HepG2 (cell line): ENCODE measurements around the gene PROM2. TPM values are rescaled to one million over a fixed set of nuclear protein-coding genes. Genes with fewer than 3 reads are reported as not detected.

ENCODE experiments used
- ATAC-seq: fragments of 200-7000 bp; cut with Tn5 transposase; 3 replicates; pipeline ENCODE4 v1.9.1; 2020; ENCODE audit warnings: mild to moderate bottlenecking, moderate library complexity
- BruUV-seq: library from RNA; stranded (reverse); fragments of 400-500 nt; replicated peaks from 2 replicates; lab custom pipeline; 2021; lab: Mats Ljungman, UMichigan
- CTCF ChIA-PET: fragments of 300-600 bp; formaldehyde crosslinking; extraction: SDS; loops from one replicate; lab custom pipeline; 2021; ENCODE audit warnings: low total read pairs, inconsistent platforms, low intra/inter-chr PET ratio; lab: Yijun Ruan, JAX
- POLR2A ChIA-PET: fragments of 350-600 bp; sonication (Branson Sonifier 250); formaldehyde crosslinking; loops from one replicate; lab custom pipeline; 2020; ENCODE audit warnings: antibody characterized with exemption, inconsistent platforms; lab: Yijun Ruan, JAX
- DNase-seq: peaks from one replicate; pipeline ENCODE4 v3.0.0-alpha.2; 2015; ENCODE audit warnings: low spot score
- FAIRE-seq: peaks from 3 replicates; lab custom pipeline; 2011; peaks lifted over from hg19 to GRCh38; lab: Jason Lieb, UNC
- H2AFZ ChIP-seq: one replicate; pipeline ENCODE4 v1.6.1; 2011; ENCODE audit warnings: low read length, inconsistent platforms
- H3K27ac ChIP-seq: fragments of 300-600 bp; 3 replicates; pipeline ENCODE4 v1.8.0; 2011; ENCODE audit warnings: mixed run types, mild to moderate bottlenecking, mixed read lengths, low read length, inconsistent platforms; ENCODE audit not compliant: insufficient read depth; ENCODE audit errors: extremely low read length
- H3K27me3 ChIP-seq, 2 experiments: fragments of 200-600 bp in 1 of 2; 2 replicates in 1 of 2; 3 replicates in 1 of 2; pipeline versions ENCODE4 v1.6.0 to v1.8.0; 2011; ENCODE audit warnings: low read length in 2 of 2, mild to moderate bottlenecking in 2 of 2, moderate library complexity in 2 of 2, inconsistent platforms in 1 of 2; ENCODE audit not compliant: insufficient read depth in 2 of 2, control insufficient read depth in 1 of 2
- H3K36me3 ChIP-seq, 2 experiments: fragments of 200-600 bp in 1 of 2; replicated peaks in 1 of 2; 2 replicates in 1 of 2; 3 replicates in 1 of 2; pipeline versions ENCODE4 v1.5.1 to v1.8.0; 2011; ENCODE audit warnings: low read length in 2 of 2, inconsistent platforms in 1 of 2; ENCODE audit not compliant: insufficient read depth in 2 of 2, control insufficient read depth in 1 of 2
- H3K4me1 ChIP-seq: 2 replicates; pipeline ENCODE4 v1.5.1; 2012; ENCODE audit warnings: low read length, inconsistent platforms; ENCODE audit not compliant: insufficient read depth
- H3K4me2 ChIP-seq: 2 replicates; pipeline ENCODE4 v1.6.0; 2011; ENCODE audit warnings: low read depth, low read length, inconsistent platforms
- H3K4me3 ChIP-seq, 3 experiments: fragments of 200-600 bp in 1 of 3; sonication (generic), shearing (Covaris generic) in 1 of 3; replicated peaks in 1 of 3; 2 replicates each; pipeline ENCODE4 v1.5.1; 2011 to 2016; ENCODE audit warnings: low read length in 3 of 3, inconsistent platforms in 2 of 3, low read depth in 2 of 3, mild to moderate bottlenecking in 2 of 3, control low read depth in 1 of 3, mixed read lengths in 1 of 3; ENCODE audit not compliant: insufficient read depth in 1 of 3
- H3K79me2 ChIP-seq: one replicate; pipeline ENCODE4 v1.6.1; 2011; ENCODE audit warnings: low read length, inconsistent platforms; ENCODE audit not compliant: insufficient read depth
- H3K9ac ChIP-seq: 2 replicates; pipeline ENCODE4 v1.6.0; 2011; ENCODE audit warnings: mild to moderate bottlenecking, low read depth, low read length, inconsistent platforms; ENCODE audit not compliant: insufficient read depth
- H3K9me3 ChIP-seq: 2 replicates; pipeline ENCODE4 v1.5.1; 2012; ENCODE audit warnings: mild to moderate bottlenecking, low read length
- H4K20me1 ChIP-seq: 2 replicates; pipeline ENCODE4 v1.6.0; 2011; ENCODE audit warnings: inconsistent platforms, mild to moderate bottlenecking, low read length, moderate library complexity; ENCODE audit not compliant: insufficient read depth
- ELF4 ChIP-seq: sonication (generic); formaldehyde crosslinking; IDR thresholded peaks from 2 replicates; pipeline ENCODE4 v1.5.0; 2020; ENCODE audit warnings: missing genetic modification reagents, mild to moderate bottlenecking, moderate library complexity, borderline replicate concordance
- NFRKB ChIP-seq: fragments of 450-650 bp; IDR thresholded peaks from 2 replicates; pipeline ENCODE4 v1.6.1; 2017
- SMARCE1 ChIP-seq: fragments of 450-650 bp; IDR thresholded peaks from 2 replicates; pipeline ENCODE4 v1.6.1; 2017; ENCODE audit warnings: borderline replicate concordance
- SRY ChIP-seq: sonication (generic); formaldehyde crosslinking; IDR thresholded peaks from 2 replicates; pipeline ENCODE4 v1.8.0; 2022; ENCODE audit warnings: mild to moderate bottlenecking, missing genetic modification reagents
- SUZ12 ChIP-seq: fragments of 150-350 bp; IDR thresholded peaks from 2 replicates; pipeline ENCODE4 v1.6.1; 2014; ENCODE audit warnings: low read depth, low read length
- ZC3H4 ChIP-seq: sonication (generic); formaldehyde crosslinking; IDR thresholded peaks from 2 replicates; pipeline ENCODE4 v1.4.0; 2020; ENCODE audit warnings: missing genetic modification reagents, borderline replicate concordance
- ZFP90 ChIP-seq: sonication (generic); formaldehyde crosslinking; IDR thresholded peaks from 2 replicates; pipeline ENCODE4 v1.8.0; 2022; ENCODE audit warnings: missing genetic modification reagents, mild to moderate bottlenecking, inconsistent platforms, borderline replicate concordance
- ZNF143 ChIP-seq: sonication (generic); formaldehyde crosslinking; IDR thresholded peaks from 2 replicates; pipeline ENCODE4 v1.4.0; 2020; ENCODE audit warnings: missing genetic modification reagents
- ZNF570 ChIP-seq: sonication (generic); formaldehyde crosslinking; IDR thresholded peaks from 2 replicates; pipeline ENCODE4 v1.4.0; 2020; ENCODE audit warnings: mild to moderate bottlenecking, missing genetic modification reagents, borderline replicate concordance
- ZNF780A ChIP-seq: sonication (generic); formaldehyde crosslinking; IDR thresholded peaks from 2 replicates; pipeline ENCODE4 v1.8.0; 2022; ENCODE audit warnings: mild to moderate bottlenecking, missing genetic modification reagents, moderate library complexity
- ZNF790 ChIP-seq: sonication (generic); formaldehyde crosslinking; IDR thresholded peaks from 2 replicates; pipeline ENCODE4 v1.8.0; 2022; ENCODE audit warnings: missing genetic modification reagents, mild to moderate bottlenecking, borderline replicate concordance
- WGBS: methylation state at CpG from one replicate; pipeline ENCODE4 v1.1.6; 2017; ENCODE audit warnings: low lambda C conversion rate; 5-methylcytosine and 5-hydroxymethylcytosine counted together
- in situ Hi-C: cut with HindIII; loops from 2 replicates; pipeline ENCODE4 v1.10.0; 2017; ENCODE audit warnings: low pct_unique_long_range_greater_than_20kb; ENCODE audit not compliant: extremely low pct_ligation_motif_present
- intact Hi-C: fragments of 100-400 bp; cut with micrococcal nuclease; formaldehyde crosslinking; loops from one replicate; pipeline ENCODE4 v1.10.0; 2022; ENCODE audit not compliant: unreplicated experiment
- polyA plus RNA-seq, 8 experiments: library from polyadenylated mRNA; depleted of rRNA in 3 of 8; stranded (reverse) in 7 of 8; unstranded in 1 of 8; fragments of >200 nt; fragmentation: Illumina TruSeq in 4 of 8; extraction: Trizol in 4 of 8; gene quantifications; 2 replicates each; pipeline versions ENCODE4 v1.2.1 to v1.2.3, GENCODE V29; 2011 to 2016; ENCODE audit warnings: low read depth in 4 of 8, missing spikeins in 1 of 8, mixed read lengths in 1 of 8; ENCODE audit not compliant: insufficient read depth in 1 of 8
- total RNA-seq, 5 experiments: library from RNA; depleted of rRNA; stranded (reverse); fragments of >200 nt; fragmentation: Illumina TruSeq; extraction: Trizol; gene quantifications; 2 replicates each; pipeline ENCODE4 v1.2.3, GENCODE V29; 2016; ENCODE audit warnings: low read depth in 1 of 5
- TF ChIP-seq, protein P1 (sequence below): sonication (generic); formaldehyde crosslinking; IDR thresholded peaks from 2 replicates; pipeline ENCODE4 v1.5.1; 2020; ENCODE audit warnings: missing genetic modification reagents, mild to moderate bottlenecking, borderline replicate concordance
- TF ChIP-seq, protein P2 (sequence below): sonication (generic); formaldehyde crosslinking; IDR thresholded peaks from 2 replicates; pipeline ENCODE4 v1.4.0; 2020; ENCODE audit warnings: mild to moderate bottlenecking, missing genetic modification reagents
- TF ChIP-seq, protein P3 (sequence below): fragments of 450-650 bp; IDR thresholded peaks from 2 replicates; pipeline ENCODE4 v1.6.1; 2016

PROM2 gene
- total and polyA plus RNA-seq, 2 of the 13 experiments (the other 11 are each of a cell fraction or from before 2014, with no cell fraction given): not detected

GRCh38 chr2:95315801-95316411 lies 41.7 kb downstream of the PROM2 start:
- H3K9ac ChIP-seq: no peak overlapping the region

More at GRCh38 chr2:95315801-95316411, 41.7 kb downstream of the PROM2 start:
- no TSS peak for BruUV-seq
- H3K9me3 ChIP-seq: no peaks in the 10 kb centered on the region
- H3K4me2 ChIP-seq: no peak overlapping the region
- no peaks in the 10 kb centered on the region; the same call in 1 of the 2 replicates for H4K20me1 ChIP-seq
- TF ChIP-seq, protein P1, sequence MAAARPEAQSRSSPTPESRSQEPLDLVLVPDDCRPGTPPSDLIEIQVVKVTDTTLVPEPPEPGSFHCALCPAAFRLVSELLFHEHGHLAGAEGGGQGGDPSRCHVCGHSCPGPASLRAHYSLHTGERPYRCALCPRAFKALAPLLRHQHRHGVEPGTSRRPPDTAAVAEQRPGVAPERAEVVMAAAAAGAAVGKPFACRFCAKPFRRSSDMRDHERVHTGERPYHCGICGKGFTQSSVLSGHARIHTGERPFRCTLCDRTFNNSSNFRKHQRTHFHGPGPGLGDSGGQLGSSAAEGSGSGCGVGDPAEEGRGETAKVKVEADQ (CRISPR knock-in tag): no peak
- TF ChIP-seq ZNF780A (CRISPR knock-in tag) (no peak), ZNF143 (CRISPR knock-in tag) (no peak), ZNF570 (CRISPR knock-in tag) (no peak), SRY (CRISPR knock-in tag) (no peak), SUZ12 (no peak), SMARCE1 (no peak), ZFP90 (CRISPR knock-in tag) (no peak), ZNF790 (CRISPR knock-in tag) (no peak), NFRKB (no peak), ELF4 (no peak), ZC3H4 (CRISPR knock-in tag) (no peak)
- TF ChIP-seq, protein P2, sequence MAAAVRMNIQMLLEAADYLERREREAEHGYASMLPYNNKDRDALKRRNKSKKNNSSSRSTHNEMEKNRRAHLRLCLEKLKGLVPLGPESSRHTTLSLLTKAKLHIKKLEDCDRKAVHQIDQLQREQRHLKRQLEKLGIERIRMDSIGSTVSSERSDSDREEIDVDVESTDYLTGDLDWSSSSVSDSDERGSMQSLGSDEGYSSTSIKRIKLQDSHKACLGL (CRISPR knock-in tag): no peak
- TF ChIP-seq, protein P3, sequence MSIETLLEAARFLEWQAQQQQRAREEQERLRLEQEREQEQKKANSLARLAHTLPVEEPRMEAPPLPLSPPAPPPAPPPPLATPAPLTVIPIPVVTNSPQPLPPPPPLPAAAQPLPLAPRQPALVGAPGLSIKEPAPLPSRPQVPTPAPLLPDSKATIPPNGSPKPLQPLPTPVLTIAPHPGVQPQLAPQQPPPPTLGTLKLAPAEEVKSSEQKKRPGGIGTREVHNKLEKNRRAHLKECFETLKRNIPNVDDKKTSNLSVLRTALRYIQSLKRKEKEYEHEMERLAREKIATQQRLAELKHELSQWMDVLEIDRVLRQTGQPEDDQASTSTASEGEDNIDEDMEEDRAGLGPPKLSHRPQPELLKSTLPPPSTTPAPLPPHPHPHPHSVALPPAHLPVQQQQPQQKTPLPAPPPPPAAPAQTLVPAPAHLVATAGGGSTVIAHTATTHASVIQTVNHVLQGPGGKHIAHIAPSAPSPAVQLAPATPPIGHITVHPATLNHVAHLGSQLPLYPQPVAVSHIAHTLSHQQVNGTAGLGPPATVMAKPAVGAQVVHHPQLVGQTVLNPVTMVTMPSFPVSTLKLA: no peak
- CTCF ChIA-PET: interaction anchor here (1.2 to 2.4 kb wide), 2 partner anchors 82 to 84 kb away, joined by 4 to 50 read pairs; no protein-coding TSS in a partner anchor
- no peak overlapping the region for H3K27ac ChIP-seq
- no peak for ATAC-seq
- FAIRE-seq: no peak
- in situ Hi-C loops (loop anchor here (5.0 kb wide), 1 partner anchor 84 kb away; no protein-coding TSS in a partner anchor), intact Hi-C loops (loop anchor here (1.0 kb wide), 1 partner anchor 27 kb away; no protein-coding TSS in a partner anchor)
- no peak overlapping the region for H3K4me3 ChIP-seq
- H3K79me2 ChIP-seq: no peaks in the 10 kb centered on the region
- no peaks in the 10 kb centered on the region for H3K4me1 ChIP-seq
- POLR2A ChIA-PET: no interaction called here
- DNase-seq: no peak
- H2AFZ ChIP-seq: no peak overlapping the region
- 31% methylated on average over 11 of the region's 19 CpGs for WGBS
- H3K36me3 ChIP-seq: no peaks in the 10 kb centered on the region
- peaks cover 15 to 85% of the 10 kb centered on the region in 2 experiments for H3K27me3 ChIP-seq
